Islet precursor cell (in vitro differentiated cells): ENCODE measurements around the gene TNFRSF8.
A peak's percentile ranks its signal among the peaks of the same experiment; 100 is the strongest.

Source experiments
- DNase-seq: peaks from one replicate; pipeline ENCODE4 v3.0.0-alpha.2; 2018

TNFRSF8 gene

GRCh38 chr1:12123172-12123571 lies 60.1 kb downstream of the TNFRSF8 start:
- DNase-seq, result peak; percentile 42

GRCh38 chr1:12124693-12125421 lies 61.8 kb downstream of the TNFRSF8 start:
- DNase-seq, result peak; percentile 81

GRCh38 chr1:12125422-12126355 lies 62.6 kb downstream of the TNFRSF8 start:
- peak; percentile 47 for DNase-seq

GRCh38 chr1:12126781-12127180 lies 63.7 kb downstream of the TNFRSF8 start:
- DNase-seq, result no peak

GRCh38 chr1:12127206-12127810 lies 64.2 kb downstream of the TNFRSF8 start:
- no peak for DNase-seq

GRCh38 chr1:12128120-12128519 lies 65.0 kb downstream of the TNFRSF8 start:
- no peak for DNase-seq

- no peak for DNase-seq
Observed at GRCh38 chr1:12129624-12130023, 66.5 kb downstream of the TNFRSF8 start.

- DNase-seq, result peak; percentile 37
Observed at GRCh38 chr1:12130466-12131130, 67.5 kb downstream of the TNFRSF8 start.

GRCh38 chr1:12132078-12132477 lies 69.0 kb downstream of the TNFRSF8 start:
- DNase-seq, result no peak

- DNase-seq, result no peak
Observed at GRCh38 chr1:12134716-12135115, 71.6 kb downstream of the TNFRSF8 start.

- no peak for DNase-seq
Observed at GRCh38 chr1:12135612-12136011, 72.5 kb downstream of the TNFRSF8 start.

GRCh38 chr1:12136916-12137610 lies 74.0 kb downstream of the TNFRSF8 start:
- DNase-seq, result no peak

GRCh38 chr1:12138196-12139168 lies 75.4 kb downstream of the TNFRSF8 start:
- peak; percentile 43 for DNase-seq

- DNase-seq, result no peak
Observed at GRCh38 chr1:12140016-12140415, 76.9 kb downstream of the TNFRSF8 start.

- DNase-seq, result peak; percentile 42
Observed at GRCh38 chr1:12140515-12141162, 77.5 kb downstream of the TNFRSF8 start.

GRCh38 chr1:12141163-12141850 lies 78.2 kb downstream of the TNFRSF8 start:
- DNase-seq, result peak; percentile 67

GRCh38 chr1:12142141-12142823 lies 79.2 kb downstream of the TNFRSF8 start:
- peak; percentile 61 for DNase-seq

- no peak for DNase-seq
Observed at GRCh38 chr1:12142891-12143630, 80.0 kb downstream of the TNFRSF8 start.
